Breast epithelium (tissue), 3 donors: Measurements from ENCODE around the gene C16orf78.

Source experiments
- POLR2A ChIP-seq: fragments of 450-650 bp; IDR thresholded peaks from one replicate; pipeline ENCODE4 v1.6.1; 2016; ENCODE audit warnings: antibody characterized with exemption, mild to moderate bottlenecking, moderate library complexity
- POLR2AphosphoS5 ChIP-seq, 3 donors: sonication (generic); formaldehyde crosslinking; IDR thresholded peaks; one replicate each; pipeline ENCODE4 v1.6.1; 2017; ENCODE audit warnings: antibody characterized with exemption in 3 of 3
- TF ChIP-seq, protein P1 (sequence below), 3 donors: fragments of 450-650 bp; IDR thresholded peaks; one replicate each; pipeline ENCODE4 v1.5.1; 2016 to 2017; ENCODE audit warnings: antibody characterized with exemption in 3 of 3, mild to moderate bottlenecking in 3 of 3, moderate library complexity in 3 of 3

DNA sequence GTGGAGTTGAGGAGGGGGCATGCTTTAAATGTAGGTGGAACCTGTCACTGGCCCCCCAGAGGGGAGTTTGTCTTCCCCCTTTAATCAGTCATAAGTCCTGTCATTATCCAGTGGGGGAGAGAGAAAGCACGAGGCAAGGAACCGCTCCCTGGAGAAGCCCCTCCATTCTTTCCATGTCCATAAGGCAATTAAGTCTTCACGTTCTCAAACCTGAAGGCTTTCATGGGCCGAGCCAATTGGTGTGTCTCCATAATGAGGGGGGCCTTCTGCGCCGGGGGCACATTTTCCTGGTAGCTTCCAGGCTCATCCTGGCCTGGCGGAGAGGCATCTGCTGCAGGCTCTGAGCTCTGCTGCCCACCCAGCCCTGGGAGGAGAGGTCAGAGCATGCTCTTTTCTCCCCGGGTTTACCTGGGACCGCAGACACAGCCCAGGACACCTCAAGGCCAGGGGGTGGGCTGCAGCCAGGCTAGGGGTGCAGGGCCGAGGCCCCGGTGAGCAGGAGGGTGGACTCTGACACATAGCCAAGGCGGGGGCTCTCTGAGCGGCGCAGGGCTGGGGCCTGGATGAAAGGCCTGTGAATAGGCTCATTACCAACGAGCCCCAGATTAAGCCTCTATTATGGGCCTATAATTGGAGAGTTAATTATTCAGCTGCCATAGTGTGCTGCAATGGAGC is 42.5 kb downstream of the C16orf78 start:
- TF ChIP-seq, protein P1, sequence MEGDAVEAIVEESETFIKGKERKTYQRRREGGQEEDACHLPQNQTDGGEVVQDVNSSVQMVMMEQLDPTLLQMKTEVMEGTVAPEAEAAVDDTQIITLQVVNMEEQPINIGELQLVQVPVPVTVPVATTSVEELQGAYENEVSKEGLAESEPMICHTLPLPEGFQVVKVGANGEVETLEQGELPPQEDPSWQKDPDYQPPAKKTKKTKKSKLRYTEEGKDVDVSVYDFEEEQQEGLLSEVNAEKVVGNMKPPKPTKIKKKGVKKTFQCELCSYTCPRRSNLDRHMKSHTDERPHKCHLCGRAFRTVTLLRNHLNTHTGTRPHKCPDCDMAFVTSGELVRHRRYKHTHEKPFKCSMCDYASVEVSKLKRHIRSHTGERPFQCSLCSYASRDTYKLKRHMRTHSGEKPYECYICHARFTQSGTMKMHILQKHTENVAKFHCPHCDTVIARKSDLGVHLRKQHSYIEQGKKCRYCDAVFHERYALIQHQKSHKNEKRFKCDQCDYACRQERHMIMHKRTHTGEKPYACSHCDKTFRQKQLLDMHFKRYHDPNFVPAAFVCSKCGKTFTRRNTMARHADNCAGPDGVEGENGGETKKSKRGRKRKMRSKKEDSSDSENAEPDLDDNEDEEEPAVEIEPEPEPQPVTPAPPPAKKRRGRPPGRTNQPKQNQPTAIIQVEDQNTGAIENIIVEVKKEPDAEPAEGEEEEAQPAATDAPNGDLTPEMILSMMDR (IDR thresholded peaks at IDR 0.05), result no peak
- TF ChIP-seq POLR2A (no peak), POLR2AphosphoS5 (IDR thresholded peaks at IDR 0.05) (no peak)
